CD4-positive, alpha-beta T cell treated with Interleukin-6 at 100 ng/mL for 8 hours (primary cell): ENCODE measurements around the gene PDE9A.
"Not testable (repeated sequence)": the region's sequence is repeated elsewhere in the genome, so short reads cannot be mapped to it uniquely, and the experiment has no call there.

ENCODE experiments used
- DNase-seq: peaks from one replicate; pipeline ENCODE4 v3.0.0-alpha.2; 2020; ENCODE audit warnings: mixed read lengths, low spot score

PDE9A gene

DNA sequence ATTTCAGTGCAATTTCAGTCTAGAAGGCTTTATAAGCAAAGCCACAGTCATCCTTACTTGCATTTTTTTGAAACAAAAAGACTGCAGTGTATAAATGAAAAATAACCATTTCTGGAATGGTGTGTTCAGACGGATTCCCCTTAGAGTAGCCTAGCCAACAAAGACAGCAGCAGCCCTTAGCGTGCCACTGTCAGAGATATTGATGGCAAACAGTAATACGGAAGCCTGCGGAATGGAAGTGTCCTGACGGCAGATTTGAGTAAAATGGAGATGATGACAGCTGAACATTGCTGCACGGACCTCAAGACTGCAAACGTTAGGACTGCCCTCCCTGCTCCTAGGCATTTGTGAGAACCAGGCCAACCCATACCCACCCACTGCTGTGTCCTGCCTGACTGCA lies 54.7 kb downstream of the PDE9A start:
- no peak for DNase-seq

DNA sequence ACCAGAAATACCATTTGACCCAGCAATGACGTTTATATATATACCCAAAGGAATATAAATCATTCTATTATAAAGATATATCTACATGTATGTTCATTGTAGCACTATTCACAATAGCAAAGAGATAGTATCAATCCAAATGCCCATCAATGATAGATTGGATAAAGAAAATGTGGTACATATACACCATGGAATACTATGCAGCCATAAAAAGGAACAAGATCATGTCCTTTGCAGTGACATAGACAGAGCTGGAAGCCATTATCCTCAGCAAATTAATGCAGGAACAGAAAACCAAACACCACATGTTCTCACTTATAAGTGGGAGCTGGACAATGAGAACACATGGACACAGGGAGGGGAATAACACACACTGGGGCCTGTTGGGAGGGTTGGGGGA lies 55.5 kb downstream of the PDE9A start:
- DNase-seq, result not testable (repeated sequence)

DNA sequence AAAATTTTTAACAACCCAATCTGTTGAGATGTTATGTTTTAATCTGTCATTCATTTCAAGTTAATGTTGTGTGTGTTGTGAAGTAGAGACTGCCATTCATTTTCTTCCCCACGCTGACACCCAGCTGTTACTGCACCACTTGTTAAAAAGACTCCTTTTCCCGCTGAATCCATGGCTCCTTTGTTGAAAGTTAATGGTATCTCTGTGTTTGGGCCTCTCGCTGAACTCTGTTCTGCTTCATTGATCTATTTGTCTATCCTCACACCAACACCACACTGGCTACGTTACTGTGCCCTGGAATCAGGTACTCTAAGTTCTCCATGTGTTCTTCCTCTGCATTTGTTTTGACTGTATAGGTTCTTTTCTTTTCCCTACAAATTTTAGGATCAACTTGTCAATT lies 58.2 kb downstream of the PDE9A start:
- no peak for DNase-seq

DNA sequence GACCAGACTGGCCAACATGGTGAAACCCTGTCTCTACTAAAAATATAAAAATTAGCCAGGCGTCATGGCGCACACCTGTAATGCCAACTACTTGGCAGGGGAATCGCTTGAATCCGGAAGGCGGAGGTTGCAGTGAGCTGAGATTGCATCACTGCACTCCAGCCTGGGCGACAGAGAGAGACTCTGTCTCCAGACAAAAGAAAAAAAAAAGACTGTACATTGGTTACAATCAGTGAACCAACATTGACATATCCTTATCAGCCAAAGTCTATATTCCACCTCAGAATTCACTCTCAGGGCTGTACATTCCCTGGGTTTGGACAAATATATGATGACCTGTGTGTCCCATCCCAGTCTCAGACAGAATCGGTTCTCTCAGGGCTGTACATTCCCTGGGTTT lies 62.0 kb downstream of the PDE9A start:
- DNase-seq, result not testable (repeated sequence)

- DNase-seq, result no peak
Measured at GRCh38 chr21:42716074-42716473, 62.7 kb downstream of the PDE9A start.

DNA sequence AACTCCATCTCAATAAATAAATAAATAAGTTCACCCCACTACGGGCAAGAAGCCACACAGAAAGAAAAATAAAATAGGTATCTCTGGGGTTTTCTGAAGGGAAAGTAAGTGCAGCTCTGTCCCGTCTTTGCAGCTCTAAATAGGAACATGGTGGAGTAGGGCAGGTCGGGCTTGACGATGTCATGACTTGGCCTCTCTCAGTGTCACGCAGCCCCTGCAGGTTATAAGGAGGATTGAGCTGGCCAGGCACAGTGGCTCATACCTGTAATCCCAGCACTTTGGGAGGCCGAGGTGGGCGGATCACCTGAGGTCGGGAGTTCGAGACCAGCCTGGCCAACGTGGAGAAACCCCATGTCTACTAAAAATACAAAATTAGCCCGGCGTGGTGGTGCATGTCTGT lies 67.1 kb downstream of the PDE9A start:
- DNase-seq, result not testable (repeated sequence)

DNA sequence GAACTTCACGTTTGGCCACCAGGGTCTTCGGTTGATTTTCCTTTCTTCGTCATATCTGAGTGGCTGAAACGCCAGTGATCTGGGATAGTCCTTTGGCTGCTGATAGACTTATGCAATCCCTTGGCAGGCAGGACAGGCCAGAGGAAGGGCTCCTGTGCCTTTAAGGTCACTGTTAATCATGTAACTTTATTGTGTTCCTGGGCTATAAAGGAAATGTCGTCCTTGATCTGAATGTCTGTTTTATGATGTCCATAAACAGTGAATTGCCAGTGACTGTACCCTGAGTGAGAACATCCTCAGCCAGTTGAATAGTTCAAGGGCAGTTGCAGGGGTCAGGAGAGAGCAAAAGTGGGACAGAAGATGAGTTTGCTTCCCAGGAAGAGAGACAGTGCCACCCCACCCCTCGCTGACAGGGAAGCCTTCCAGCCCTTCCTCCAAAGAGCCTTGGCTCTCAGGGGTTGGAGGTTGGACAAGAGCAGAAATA lies 68.0 kb downstream of the PDE9A start:
- DNase-seq, result no peak

- DNase-seq, result no peak
Measured at GRCh38 chr21:42722153-42722552, 68.7 kb downstream of the PDE9A start.

GRCh38 chr21:42722808-42723473 lies 69.5 kb downstream of the PDE9A start:
- no peak for DNase-seq

DNA sequence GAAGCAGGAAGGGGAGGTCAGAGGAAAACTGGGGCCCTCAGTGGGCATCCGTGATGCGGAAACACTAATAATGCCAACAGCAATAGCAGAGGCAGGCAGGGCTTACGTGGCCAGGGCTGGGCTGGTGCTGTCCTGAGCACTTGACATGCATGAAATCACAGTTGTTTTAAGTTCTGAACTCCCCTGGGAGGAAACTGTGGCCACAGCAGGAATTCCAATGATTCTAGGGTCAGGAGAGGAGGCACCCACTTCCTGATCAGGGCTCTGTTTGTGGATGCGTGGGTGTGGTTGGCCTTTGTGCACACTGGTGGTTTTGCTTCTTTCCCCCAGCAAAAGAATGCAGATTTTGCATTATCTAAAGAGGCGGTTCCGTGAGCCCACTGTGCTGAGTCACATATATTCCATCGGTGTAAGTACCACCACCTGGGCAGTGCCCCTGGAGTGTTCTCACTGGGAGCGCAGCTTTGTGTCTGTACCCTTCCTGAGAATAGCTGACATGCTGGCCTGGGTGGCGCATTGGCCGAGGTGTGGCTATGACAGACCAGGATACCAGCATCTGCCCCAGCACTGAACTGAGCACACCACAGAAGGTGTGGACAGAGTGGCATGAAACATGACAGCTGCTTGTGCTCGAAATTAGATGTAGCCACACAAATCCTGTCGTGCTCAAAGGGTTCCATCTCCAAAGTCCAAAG lies 71.0 kb downstream of the PDE9A start:
- no peak for DNase-seq

GRCh38 chr21:42725416-42725930 lies 72.1 kb downstream of the PDE9A start:
- DNase-seq, result no peak

DNA sequence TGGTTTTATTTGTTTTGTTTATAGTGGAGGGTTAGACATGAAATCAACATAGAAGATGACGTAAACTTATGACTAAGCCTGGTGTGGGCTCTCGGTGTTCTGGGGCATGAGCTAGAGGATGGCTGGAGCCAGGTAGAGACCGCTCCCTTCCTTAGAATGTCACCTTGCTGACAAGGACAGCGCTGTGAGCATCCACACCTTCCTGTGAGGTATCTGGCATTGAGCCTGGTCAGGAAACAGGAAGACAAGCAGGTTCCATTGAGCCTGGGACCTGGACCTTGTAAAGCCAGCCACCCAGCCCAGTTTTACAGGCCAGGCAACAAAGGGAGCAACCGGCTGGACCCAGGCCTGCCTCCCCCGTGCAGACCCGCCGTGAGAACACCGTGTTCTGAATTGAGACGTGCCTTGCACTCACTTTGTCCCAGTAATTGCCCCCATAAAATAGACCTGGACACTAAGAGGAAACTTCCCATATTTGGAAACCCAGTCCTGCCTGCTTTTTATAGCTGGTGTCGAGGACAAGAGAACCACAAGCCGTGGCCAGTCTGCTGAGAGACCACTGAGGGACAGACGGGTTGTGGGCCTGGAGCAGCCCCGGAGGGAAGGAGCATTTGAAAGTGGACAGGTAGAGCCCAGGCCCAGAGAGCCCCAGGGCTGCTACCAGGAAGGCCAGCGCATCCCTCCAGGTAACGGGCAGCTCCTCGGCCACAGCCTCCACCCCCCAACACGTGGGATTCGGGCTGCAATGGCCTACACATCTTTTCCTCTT lies 78.0 kb downstream of the PDE9A start:
- DNase-seq, result no peak

DNA sequence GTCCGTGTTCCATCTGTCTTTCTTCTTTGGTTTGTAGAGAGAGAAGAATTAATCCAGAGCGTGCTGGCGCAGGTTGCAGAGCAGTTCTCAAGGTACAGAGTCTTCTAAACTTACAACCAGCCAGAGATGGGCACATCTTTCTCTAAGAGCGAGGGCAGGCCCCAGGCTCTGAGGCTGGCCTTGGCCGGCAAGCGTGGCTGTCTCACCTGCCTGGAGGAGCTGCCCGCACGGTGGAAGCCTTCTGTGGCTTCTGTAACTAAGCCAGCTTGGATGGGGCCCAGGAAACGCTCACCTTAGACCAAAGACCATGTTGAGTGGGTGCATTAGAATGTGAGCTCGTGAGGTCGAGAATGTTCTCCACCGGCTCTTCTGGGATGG lies 78.6 kb downstream of the PDE9A start:
- no peak for DNase-seq

DNA sequence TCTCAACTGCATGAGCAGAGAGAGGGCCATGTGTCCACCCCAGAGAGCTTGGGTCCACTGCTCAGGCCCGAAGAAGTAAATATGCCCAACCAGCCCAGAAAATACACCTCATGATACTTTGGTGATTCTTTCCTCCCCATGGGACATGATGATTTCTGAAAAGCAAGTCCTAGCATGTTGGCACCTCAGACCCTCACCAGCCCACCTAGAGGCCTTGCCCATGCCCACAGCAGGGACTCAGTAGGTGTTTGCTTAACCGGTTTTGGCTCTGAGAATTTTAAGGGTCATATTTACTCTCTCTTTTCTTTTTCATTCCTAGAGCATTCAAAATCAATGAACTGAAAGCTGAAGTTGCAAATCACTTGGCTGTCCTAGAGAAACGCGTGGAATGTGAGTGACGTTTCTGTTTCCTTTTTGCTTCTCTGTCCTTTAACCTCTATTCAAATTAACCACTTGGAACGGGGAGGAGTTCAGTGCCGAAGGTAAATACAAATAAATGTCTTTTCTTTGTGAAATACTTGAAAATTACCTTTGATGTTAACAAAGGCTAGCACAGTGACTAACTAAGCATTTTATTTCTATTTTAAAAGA lies 79.7 kb downstream of the PDE9A start:
- no peak for DNase-seq

DNA sequence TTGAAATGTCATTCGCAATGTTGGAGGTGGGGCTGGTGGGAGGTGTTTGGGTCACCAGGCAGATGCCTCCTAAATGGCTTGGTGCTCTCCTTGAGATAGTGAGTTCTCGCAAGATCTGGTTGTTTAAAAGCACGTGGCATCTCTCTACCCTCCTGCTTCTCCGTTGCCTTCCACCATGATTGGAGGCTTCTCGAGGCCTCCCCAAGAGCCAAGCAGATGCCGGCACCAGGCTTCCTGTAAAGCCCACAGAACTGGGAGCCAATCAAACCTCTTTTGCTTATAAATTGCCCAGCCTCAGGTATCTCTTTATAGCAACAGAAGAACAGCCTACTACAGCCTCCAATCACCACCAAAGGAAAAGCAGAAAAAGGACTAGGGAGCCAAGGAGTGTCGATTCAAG lies 80.5 kb downstream of the PDE9A start:
- DNase-seq, result no peak

DNA sequence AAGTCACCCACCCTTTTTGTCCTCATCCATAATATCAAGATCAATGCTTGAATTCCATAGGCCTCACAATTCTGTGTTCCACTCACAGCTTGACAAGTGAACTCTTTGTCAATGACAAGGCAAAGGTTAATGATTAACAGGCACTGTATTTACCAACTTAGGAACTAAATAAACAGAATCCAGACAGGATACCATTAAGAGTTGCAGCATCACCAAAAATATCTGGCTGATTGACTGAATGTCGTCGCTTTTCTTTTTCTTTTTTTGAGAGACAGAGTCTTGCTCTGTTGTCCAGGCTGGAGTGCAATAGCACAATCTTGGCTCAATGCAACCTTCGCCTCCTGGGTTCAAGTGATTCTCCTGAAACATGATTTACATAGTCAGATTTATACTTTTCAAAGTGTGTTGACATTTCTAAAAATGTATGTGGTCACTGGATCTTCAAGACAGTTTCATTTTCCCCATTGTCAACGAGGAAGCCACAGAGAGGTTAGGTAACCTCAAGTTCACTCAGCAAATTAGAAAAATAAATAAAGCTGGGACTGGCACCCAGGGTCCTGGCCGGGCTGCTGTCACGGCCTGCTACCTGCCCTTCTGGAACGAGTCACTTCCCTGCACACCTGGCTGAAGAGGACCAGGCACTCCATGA lies 81.0 kb downstream of the PDE9A start:
- DNase-seq, result no peak

GRCh38 chr21:42735061-42735460 lies 81.6 kb downstream of the PDE9A start:
- no peak for DNase-seq

DNA sequence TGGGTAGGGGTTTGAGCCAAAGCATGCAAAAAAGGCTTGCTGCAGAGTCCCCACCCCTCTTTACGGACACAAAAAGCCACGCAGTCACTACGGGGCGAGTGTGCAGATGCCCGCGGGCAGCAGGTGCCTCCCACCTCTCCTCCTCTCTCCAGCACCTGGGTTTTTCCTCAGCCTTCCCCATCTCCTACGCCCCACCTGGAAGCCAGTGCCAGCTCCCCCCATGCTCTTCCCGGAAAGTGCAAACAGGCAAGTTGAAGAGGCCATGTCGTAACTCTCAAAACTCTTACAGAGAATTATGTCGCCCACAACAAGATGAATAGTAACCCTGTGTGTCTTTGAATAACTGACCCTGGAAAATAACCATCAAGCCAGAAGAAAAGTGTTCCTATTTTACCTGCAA lies 82.5 kb downstream of the PDE9A start:
- DNase-seq, result no peak

- DNase-seq, result no peak
Measured at GRCh38 chr21:42736646-42737350, 83.4 kb downstream of the PDE9A start.

GRCh38 chr21:42737951-42738590 lies 84.7 kb downstream of the PDE9A start:
- DNase-seq, result peak; percentile 59
